ENCODE data around the gene RSPH9.

The RSPH9 gene

GRCh38 chr6:43715056-43715788 is 70.4 kb downstream of the RSPH9 start:
- H3K4me2 ChIP-seq (ENCODE audit: low read length) = no peak overlapping the region
- WGBS (ENCODE audit: extremely low coverage, insufficient coverage, low lambda C conversion rate) = no CpG with 5 or more reads among the region's 5 CpGs

GRCh38 chr6:43716099-43716498 is 71.3 kb downstream of the RSPH9 start:
- no peak overlapping the region for H3K4me3 ChIP-seq (ENCODE audit: low read length)
- no peak overlapping the region for H3K9ac ChIP-seq (ENCODE audit: low read length)
- no peak overlapping the region for H3K23ac ChIP-seq (ENCODE audit: low read length)
- no peak overlapping the region for H3K18ac ChIP-seq (ENCODE audit: low read length)
- no peak overlapping the region for H2AK5ac ChIP-seq (ENCODE audit: low read length)
- H4K8ac ChIP-seq (ENCODE audit: low read depth, low read length) = no peak overlapping the region
- no peaks in the 10 kb centered on the region for H3K4me1 ChIP-seq (ENCODE audit: control insufficient read depth, low read depth, low read length)
- no peak overlapping the region for H3K4ac ChIP-seq (ENCODE audit: low read depth, low read length)
- no peaks in the 10 kb centered on the region for H3K27me3 ChIP-seq (ENCODE audit: insufficient read depth, low read length, poor library complexity)
- no CpG with 5 or more reads among the region's 9 CpGs for WGBS (ENCODE audit: extremely low coverage, insufficient coverage, low lambda C conversion rate)
- no peak overlapping the region for H4K5ac ChIP-seq (ENCODE audit: low read length)
- H3K4me2 ChIP-seq (ENCODE audit: low read length) = no peak overlapping the region
- no peaks in the 10 kb centered on the region for H3K79me1 ChIP-seq (ENCODE audit: low read length)
- H3K56ac ChIP-seq (ENCODE audit: low read length) = no peak overlapping the region
- no peaks in the 10 kb centered on the region for H3K79me2 ChIP-seq (ENCODE audit: control insufficient read depth, insufficient read depth, low read length)
- H2BK120ac ChIP-seq (ENCODE audit: low read depth, low read length) = no peak overlapping the region
- H2BK15ac ChIP-seq (replicated peaks; ENCODE audit: low read depth) = no peak overlapping the region
- H3K36me3 ChIP-seq (ENCODE audit: control insufficient read depth, insufficient read depth, low read length) = no peaks in the 10 kb centered on the region
- no peak for DNase-seq
- no peak overlapping the region for H2BK5ac ChIP-seq (ENCODE audit: low read length)
- H3K27ac ChIP-seq (ENCODE audit: low read depth, low read length) = no peak overlapping the region

More at GRCh38 chr6:43715056-43715788, 70.4 kb downstream of the RSPH9 start:
- H2BK120ac ChIP-seq (ENCODE audit: low read depth, low read length) = no peak overlapping the region
- H3K27me3 ChIP-seq (ENCODE audit: insufficient read depth, low read length, poor library complexity) = no peaks in the 10 kb centered on the region
- H4K8ac ChIP-seq (ENCODE audit: low read depth, low read length) = no peak overlapping the region
- no peaks in the 10 kb centered on the region for H3K36me3 ChIP-seq (ENCODE audit: control insufficient read depth, insufficient read depth, low read length)
- no peaks in the 10 kb centered on the region for H3K79me2 ChIP-seq (ENCODE audit: control insufficient read depth, insufficient read depth, low read length)
- H3K4me1 ChIP-seq (ENCODE audit: control insufficient read depth, low read depth, low read length) = no peaks in the 10 kb centered on the region
- H2BK5ac ChIP-seq (ENCODE audit: low read length) = no peak overlapping the region
- no peak overlapping the region for H3K56ac ChIP-seq (ENCODE audit: low read length)
- DNase-seq = no peak
- H3K9ac ChIP-seq (ENCODE audit: low read length) = no peak overlapping the region
- no peak overlapping the region for H3K27ac ChIP-seq (ENCODE audit: low read depth, low read length)
- no peak overlapping the region for H3K18ac ChIP-seq (ENCODE audit: low read length)
- H3K4ac ChIP-seq (ENCODE audit: low read depth, low read length) = no peak overlapping the region
- H2BK15ac ChIP-seq (replicated peaks; ENCODE audit: low read depth) = no peak overlapping the region
- H3K79me1 ChIP-seq (ENCODE audit: low read length) = no peaks in the 10 kb centered on the region
- no peak overlapping the region for H4K5ac ChIP-seq (ENCODE audit: low read length)
- no peak overlapping the region for H3K23ac ChIP-seq (ENCODE audit: low read length)
- H3K4me3 ChIP-seq (ENCODE audit: low read length) = no peak overlapping the region
- no peak overlapping the region for H2AK5ac ChIP-seq (ENCODE audit: low read length)

DNA sequence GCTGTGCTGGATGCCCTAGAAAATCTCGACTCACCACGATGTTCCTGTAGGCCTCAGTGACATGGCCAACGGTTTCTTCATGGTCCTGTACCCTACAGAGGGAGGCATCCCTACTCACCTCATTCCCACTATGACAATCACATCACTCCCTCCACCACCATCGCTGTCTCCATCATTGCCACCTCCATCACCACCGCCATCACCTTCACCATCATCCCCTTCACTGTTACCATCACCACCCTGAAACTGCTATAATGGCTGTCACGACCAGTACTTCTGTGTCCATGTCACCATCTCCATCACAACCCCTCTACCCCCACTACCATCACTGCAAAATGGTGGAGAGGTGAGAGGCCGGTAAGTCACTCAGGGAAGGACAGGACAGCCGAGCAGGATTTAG is 72.6 kb downstream of the RSPH9 start:
- Histone ChIP-seq H3K4me3 (ENCODE audit: low read length) (no peak overlapping the region), H3K56ac (ENCODE audit: low read length) (no peak overlapping the region), H3K27ac (ENCODE audit: low read depth, low read length) (no peak overlapping the region), H2BK5ac (ENCODE audit: low read length) (no peak overlapping the region), H3K23ac (ENCODE audit: low read length) (no peak overlapping the region), H3K79me1 (ENCODE audit: low read length) (no peaks in the 10 kb centered on the region), H2AK5ac (ENCODE audit: low read length) (no peak overlapping the region), H3K18ac (ENCODE audit: low read length) (no peak overlapping the region), H4K5ac (ENCODE audit: low read length) (no peak overlapping the region), H3K27me3 (ENCODE audit: insufficient read depth, low read length, poor library complexity) (no peaks in the 10 kb centered on the region), H2BK120ac (ENCODE audit: low read depth, low read length) (no peak overlapping the region), H2BK15ac (replicated peaks; ENCODE audit: low read depth) (no peak overlapping the region), H3K4me1 (ENCODE audit: control insufficient read depth, low read depth, low read length) (no peaks in the 10 kb centered on the region), H3K4ac (ENCODE audit: low read depth, low read length) (no peak overlapping the region), H3K36me3 (ENCODE audit: control insufficient read depth, insufficient read depth, low read length) (no peaks in the 10 kb centered on the region), H3K9ac (ENCODE audit: low read length) (no peak overlapping the region), H4K8ac (ENCODE audit: low read depth, low read length) (no peak overlapping the region), H3K79me2 (ENCODE audit: control insufficient read depth, insufficient read depth, low read length) (no peaks in the 10 kb centered on the region), H3K4me2 (ENCODE audit: low read length) (no peak overlapping the region)
- no peak for DNase-seq
- no CpG with 5 or more reads among the region's 8 CpGs for WGBS (ENCODE audit: extremely low coverage, insufficient coverage, low lambda C conversion rate)

- H3K27me3 ChIP-seq (ENCODE audit: insufficient read depth, low read length, poor library complexity) = no peaks in the 10 kb centered on the region
- H3K23ac ChIP-seq (ENCODE audit: low read length) = no peak overlapping the region
- no peak overlapping the region for H3K18ac ChIP-seq (ENCODE audit: low read length)
- H4K8ac ChIP-seq (ENCODE audit: low read depth, low read length) = no peak overlapping the region
- no peak overlapping the region for H3K27ac ChIP-seq (ENCODE audit: low read depth, low read length)
- no peak overlapping the region for H2BK15ac ChIP-seq (replicated peaks; ENCODE audit: low read depth)
- no peak overlapping the region for H3K4ac ChIP-seq (ENCODE audit: low read depth, low read length)
- H3K56ac ChIP-seq (ENCODE audit: low read length) = no peak overlapping the region
- no peak overlapping the region for H3K4me3 ChIP-seq (ENCODE audit: low read length)
- no peak overlapping the region for H2AK5ac ChIP-seq (ENCODE audit: low read length)
- no CpG with 5 or more reads among the region's 12 CpGs for WGBS (ENCODE audit: extremely low coverage, insufficient coverage, low lambda C conversion rate)
- H3K79me1 ChIP-seq (ENCODE audit: low read length) = no peaks in the 10 kb centered on the region
- H3K4me2 ChIP-seq (ENCODE audit: low read length) = no peak overlapping the region
- H2BK120ac ChIP-seq (ENCODE audit: low read depth, low read length) = no peak overlapping the region
- H3K4me1 ChIP-seq (ENCODE audit: control insufficient read depth, low read depth, low read length) = no peaks in the 10 kb centered on the region
- no peaks in the 10 kb centered on the region for H3K79me2 ChIP-seq (ENCODE audit: control insufficient read depth, insufficient read depth, low read length)
- no peak overlapping the region for H2BK5ac ChIP-seq (ENCODE audit: low read length)
- no peak overlapping the region for H4K5ac ChIP-seq (ENCODE audit: low read length)
- H3K9ac ChIP-seq (ENCODE audit: low read length) = no peak overlapping the region
- no peak for DNase-seq
- H3K36me3 ChIP-seq (ENCODE audit: control insufficient read depth, insufficient read depth, low read length) = no peaks in the 10 kb centered on the region
These were observed 73.0 kb downstream of the RSPH9 start for GRCh38 chr6:43717822-43718221.

DNA sequence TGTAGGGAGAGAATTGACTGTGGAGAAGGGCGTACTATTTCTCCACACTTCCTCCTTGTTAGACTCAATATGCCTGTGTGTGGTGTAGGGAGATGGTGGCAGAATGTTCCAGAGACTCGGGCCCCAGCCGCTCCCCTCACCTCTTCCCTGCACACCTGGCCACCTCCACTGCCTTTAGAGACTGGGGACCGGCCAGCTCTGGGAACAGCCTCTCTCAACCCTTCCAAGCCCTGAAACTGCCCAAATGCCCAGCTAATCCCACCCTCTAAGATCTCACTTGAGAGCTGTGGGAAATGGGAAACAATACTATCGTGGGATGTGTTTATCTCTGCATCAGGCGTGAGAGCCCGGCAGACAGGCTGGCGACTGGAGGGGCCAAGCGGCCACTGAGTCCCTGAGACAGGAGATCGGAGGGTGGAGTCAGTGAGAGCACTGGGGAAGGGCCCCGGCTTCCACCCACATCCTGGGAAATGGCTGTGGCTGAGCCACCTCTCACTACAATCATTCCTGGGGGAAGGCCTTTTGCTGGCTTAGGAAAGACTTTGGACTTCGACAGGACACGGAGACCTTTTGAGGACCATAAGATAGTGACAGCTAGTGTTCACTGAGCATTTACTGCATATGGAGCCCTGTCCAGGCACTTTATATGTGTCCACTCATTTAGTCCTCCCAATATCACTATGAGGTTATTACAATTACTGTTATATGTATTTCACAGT is 73.7 kb downstream of the RSPH9 start:
- no peaks in the 10 kb centered on the region for H3K27me3 ChIP-seq (ENCODE audit: insufficient read depth, low read length, poor library complexity)
- H2BK120ac ChIP-seq (ENCODE audit: low read depth, low read length) = no peak overlapping the region
- no peak overlapping the region for H2AK5ac ChIP-seq (ENCODE audit: low read length)
- H3K4ac ChIP-seq (ENCODE audit: low read depth, low read length) = no peak overlapping the region
- no peak overlapping the region for H2BK15ac ChIP-seq (replicated peaks; ENCODE audit: low read depth)
- no peak overlapping the region for H3K18ac ChIP-seq (ENCODE audit: low read length)
- H3K27ac ChIP-seq (ENCODE audit: low read depth, low read length) = no peak overlapping the region
- no peaks in the 10 kb centered on the region for H3K36me3 ChIP-seq (ENCODE audit: control insufficient read depth, insufficient read depth, low read length)
- H3K56ac ChIP-seq (ENCODE audit: low read length) = peak overlapping the region; percentile 34
- no peak for DNase-seq
- H4K5ac ChIP-seq (ENCODE audit: low read length) = no peak overlapping the region
- no peak overlapping the region for H2BK5ac ChIP-seq (ENCODE audit: low read length)
- no peaks in the 10 kb centered on the region for H3K79me2 ChIP-seq (ENCODE audit: control insufficient read depth, insufficient read depth, low read length)
- H3K23ac ChIP-seq (ENCODE audit: low read length) = no peak overlapping the region
- H4K8ac ChIP-seq (ENCODE audit: low read depth, low read length) = no peak overlapping the region
- H3K9ac ChIP-seq (ENCODE audit: low read length) = no peak overlapping the region
- no CpG with 5 or more reads among the region's 13 CpGs for WGBS (ENCODE audit: extremely low coverage, insufficient coverage, low lambda C conversion rate)
- H3K4me2 ChIP-seq (ENCODE audit: low read length) = no peak overlapping the region
- no peak overlapping the region for H3K4me3 ChIP-seq (ENCODE audit: low read length)
- no peaks in the 10 kb centered on the region for H3K79me1 ChIP-seq (ENCODE audit: low read length)
- H3K4me1 ChIP-seq (ENCODE audit: control insufficient read depth, low read depth, low read length) = no peaks in the 10 kb centered on the region

All from mesendoderm (in vitro differentiated cells).